Measurements from ENCODE around the gene PCBP4. TPM values are rescaled to one million over a fixed set of nuclear protein-coding genes. Genes with fewer than 3 reads are reported as not detected.

Gene PCBP4
- total RNA-seq, 1 donor from 2014 or later, result 30.5 TPM

- Histone ChIP-seq H3K27me3 (peaks cover 23% of the 10 kb centered on the region), H2AFZ (replicated peaks) (no peak overlapping the region), H3K9me3 (ENCODE audit: low read depth) (no peaks in the 10 kb centered on the region), H3K27ac (no peak overlapping the region), H3K36me3 (no peaks in the 10 kb centered on the region), H3K4me1 (peaks cover 12% of the 10 kb centered on the region), H4K20me1 (ENCODE audit: low read depth) (peaks cover 13% of the 10 kb centered on the region), H3K79me2 (ENCODE audit: low read depth) (peaks cover 19% of the 10 kb centered on the region), H3K4me2 (no peak overlapping the region), H3K9ac (no peak overlapping the region), H3F3A (ENCODE audit: low read depth) (no peaks in the 10 kb centered on the region), H3K4me3 (no peak overlapping the region)
- Mint-ChIP-seq H3K4me3 (no peak overlapping the region), H3K27ac (no peak overlapping the region), H3K27me3 (ENCODE audit: insufficient read depth, low read depth) (peaks cover 10% of the 10 kb centered on the region), H3K4me1 (peaks cover 13% of the 10 kb centered on the region), H3K36me3 (no peaks in the 10 kb centered on the region), H3K9me3 (no peaks in the 10 kb centered on the region)
- no peak for DNase-seq (ENCODE audit: low spot score)
- TF ChIP-seq CTCF (IDR thresholded peaks at IDR 0.05) (no peak), EZH2 (IDR thresholded peaks at IDR 0.05) (no peak), EZH2phosphoT487 (IDR thresholded peaks at IDR 0.05) (no peak)
These were observed 22.7 kb downstream of the PCBP4 start for GRCh38 chr3:51944451-51945021.

- DNase-seq (ENCODE audit: low spot score), result no peak
- Histone ChIP-seq H3K27ac (no peak overlapping the region), H3F3A (ENCODE audit: low read depth) (no peaks in the 10 kb centered on the region), H3K9ac (no peak overlapping the region), H3K9me3 (ENCODE audit: low read depth) (no peaks in the 10 kb centered on the region), H2AFZ (replicated peaks) (no peak overlapping the region), H3K79me2 (ENCODE audit: low read depth) (peaks cover 25% of the 10 kb centered on the region), H4K20me1 (ENCODE audit: low read depth) (peaks cover 13% of the 10 kb centered on the region), H3K4me3 (no peak overlapping the region), H3K27me3 (peaks cover 18% of the 10 kb centered on the region), H3K36me3 (no peaks in the 10 kb centered on the region), H3K4me2 (no peak overlapping the region), H3K4me1 (peaks cover 12% of the 10 kb centered on the region)
- no peak for TF ChIP-seq EZH2phosphoT487 (IDR thresholded peaks at IDR 0.05)
- TF ChIP-seq EZH2 (IDR thresholded peaks at IDR 0.05), result no peak
- TF ChIP-seq CTCF (IDR thresholded peaks at IDR 0.05), result no peak
- Mint-ChIP-seq H3K27ac (no peak overlapping the region), H3K36me3 (no peaks in the 10 kb centered on the region), H3K27me3 (ENCODE audit: insufficient read depth, low read depth) (peaks cover 10% of the 10 kb centered on the region), H3K4me1 (peaks cover 13% of the 10 kb centered on the region), H3K9me3 (no peaks in the 10 kb centered on the region), H3K4me3 (no peak overlapping the region)
These were observed 23.5 kb downstream of the PCBP4 start for GRCh38 chr3:51943451-51944391.

GRCh38 chr3:51942603-51943450, 24.4 kb downstream of the PCBP4 start:
- peaks cover 13% of the 10 kb centered on the region for H4K20me1 ChIP-seq (ENCODE audit: low read depth)
- no peak overlapping the region for H3K9ac ChIP-seq
- Mint-ChIP-seq H3K27ac (peak overlapping the region; percentile 72), H3K27me3 (ENCODE audit: insufficient read depth, low read depth) (peaks cover 10% of the 10 kb centered on the region), H3K36me3 (no peaks in the 10 kb centered on the region), H3K9me3 (no peaks in the 10 kb centered on the region), H3K4me3 (peak overlapping the region; percentile 92), H3K4me1 (peaks cover 13% of the 10 kb centered on the region)
- H3F3A ChIP-seq (ENCODE audit: low read depth), result no peaks in the 10 kb centered on the region
- peak overlapping the region; percentile 79 for H3K4me2 ChIP-seq
- H3K4me1 ChIP-seq, result peaks cover 12% of the 10 kb centered on the region
- TF ChIP-seq EZH2phosphoT487 (IDR thresholded peaks at IDR 0.05) (no peak), EZH2 (IDR thresholded peaks at IDR 0.05) (no peak), CTCF (IDR thresholded peaks at IDR 0.05) (no peak)
- peak overlapping the region; percentile 78 for H2AFZ ChIP-seq (replicated peaks)
- no peak overlapping the region for H3K27ac ChIP-seq
- no peaks in the 10 kb centered on the region for H3K9me3 ChIP-seq (ENCODE audit: low read depth)
- no peaks in the 10 kb centered on the region for H3K36me3 ChIP-seq
- H3K27me3 ChIP-seq, result peaks cover 9% of the 10 kb centered on the region
- peak overlapping the region; percentile 47 for H3K4me3 ChIP-seq
- no peak for DNase-seq (ENCODE audit: low spot score)
- peaks cover 25% of the 10 kb centered on the region for H3K79me2 ChIP-seq (ENCODE audit: low read depth)

Measured in neural progenitor cell (in vitro differentiated cells).